AG04450 (cell line): Measurements from ENCODE around the gene ATXN1. TPM values are rescaled to one million over a fixed set of nuclear protein-coding genes. Genes with fewer than 3 reads are reported as not detected.

ENCODE experiments used
- CTCF ChIA-PET: fragments of 300-600, 350-600 bp; formaldehyde crosslinking; extraction: SDS; loops from one replicate; lab custom pipeline; 2022; ENCODE audit warnings: antibody characterized with exemption, inconsistent platforms; lab: Charles Lee
- POLR2A ChIA-PET: fragments of 350-600 bp; formaldehyde crosslinking; extraction: SDS; loops from one replicate; lab custom pipeline; 2021; ENCODE audit warnings: antibody characterized with exemption, inconsistent platforms; lab: Yijun Ruan, JAX
- DNase-seq: peaks from one replicate; pipeline ENCODE4 v3.0.0-alpha.2; 2011; ENCODE audit warnings: low read depth, low spot score
- H3K27ac ChIP-seq: one replicate; pipeline ENCODE4 v1.5.1; 2012; ENCODE audit warnings: low read depth, low read length, control low read depth
- H3K27me3 ChIP-seq: one replicate; pipeline ENCODE4 v1.6.0; 2012; ENCODE audit warnings: low read length; ENCODE audit not compliant: control insufficient read depth, insufficient read depth
- H3K4me3 ChIP-seq: 2 replicates; pipeline ENCODE4 v1.5.1; 2011; ENCODE audit warnings: mild to moderate bottlenecking, low read depth, low read length, control low read depth
- H3K9me3 ChIP-seq: 2 replicates; pipeline ENCODE4 v1.5.1; 2012; ENCODE audit warnings: low read length; ENCODE audit not compliant: control insufficient read depth, insufficient read depth
- polyA plus RNA-seq: library from polyadenylated mRNA; depleted of rRNA; stranded (reverse); fragments of >200 nt; gene quantifications from 2 replicates; pipeline ENCODE4 v1.2.3, GENCODE V29; 2011
- TF ChIP-seq, protein P1 (sequence below): IDR thresholded peaks from 2 replicates; pipeline ENCODE4 v1.5.1; 2011; ENCODE audit warnings: low read depth, low read length, control low read depth, inconsistent platforms

Gene ATXN1
- polyA plus RNA-seq, 1 experiment, result 12.6 TPM

DNA sequence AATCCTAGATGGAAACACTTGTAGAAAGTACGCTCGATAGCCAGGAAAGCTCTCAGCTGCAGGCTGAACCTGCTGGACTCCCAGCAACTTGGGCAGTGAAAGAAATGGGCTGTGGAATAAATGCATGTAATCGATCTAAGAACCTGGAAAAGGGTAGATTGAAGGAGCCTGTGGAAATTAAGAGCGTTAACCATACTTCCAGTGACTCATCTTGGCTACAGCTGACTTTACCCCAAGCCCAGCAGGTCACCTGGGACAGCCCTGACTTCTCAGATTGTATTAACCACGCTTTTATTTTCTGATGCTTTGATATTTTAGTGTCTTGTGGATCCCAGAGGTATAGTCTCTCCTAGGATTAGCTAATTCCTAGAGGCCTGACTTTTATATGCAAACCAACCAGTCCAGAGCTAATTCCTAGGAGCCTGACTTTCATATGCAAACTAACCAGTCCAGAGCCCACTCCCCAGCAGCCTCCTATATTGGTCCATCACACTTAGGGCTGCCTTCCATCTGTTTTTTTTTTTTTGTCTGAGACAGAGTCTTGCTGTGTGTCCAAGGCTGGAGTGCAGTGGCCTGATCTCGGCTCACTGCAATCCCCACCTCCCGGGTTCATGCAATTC lies 436.5 kb downstream of the ATXN1 start:
- Histone ChIP-seq H3K4me3 (no peak overlapping the region), H3K9me3 (peaks cover 11% of the 10 kb centered on the region; the same call in 1 of the 2 replicates), H3K27me3 (no peaks in the 10 kb centered on the region), H3K27ac (no peak overlapping the region)
- POLR2A ChIA-PET, result no interaction called here
- no peak for DNase-seq
- TF ChIP-seq, protein P1, sequence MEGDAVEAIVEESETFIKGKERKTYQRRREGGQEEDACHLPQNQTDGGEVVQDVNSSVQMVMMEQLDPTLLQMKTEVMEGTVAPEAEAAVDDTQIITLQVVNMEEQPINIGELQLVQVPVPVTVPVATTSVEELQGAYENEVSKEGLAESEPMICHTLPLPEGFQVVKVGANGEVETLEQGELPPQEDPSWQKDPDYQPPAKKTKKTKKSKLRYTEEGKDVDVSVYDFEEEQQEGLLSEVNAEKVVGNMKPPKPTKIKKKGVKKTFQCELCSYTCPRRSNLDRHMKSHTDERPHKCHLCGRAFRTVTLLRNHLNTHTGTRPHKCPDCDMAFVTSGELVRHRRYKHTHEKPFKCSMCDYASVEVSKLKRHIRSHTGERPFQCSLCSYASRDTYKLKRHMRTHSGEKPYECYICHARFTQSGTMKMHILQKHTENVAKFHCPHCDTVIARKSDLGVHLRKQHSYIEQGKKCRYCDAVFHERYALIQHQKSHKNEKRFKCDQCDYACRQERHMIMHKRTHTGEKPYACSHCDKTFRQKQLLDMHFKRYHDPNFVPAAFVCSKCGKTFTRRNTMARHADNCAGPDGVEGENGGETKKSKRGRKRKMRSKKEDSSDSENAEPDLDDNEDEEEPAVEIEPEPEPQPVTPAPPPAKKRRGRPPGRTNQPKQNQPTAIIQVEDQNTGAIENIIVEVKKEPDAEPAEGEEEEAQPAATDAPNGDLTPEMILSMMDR, result no peak
- CTCF ChIA-PET, result interaction anchor here (1.1 to 1.8 kb wide), 4 partner anchors 8 to 439 kb away, joined by 3 to 5 read pairs (median 5); no protein-coding TSS in a partner anchor

DNA sequence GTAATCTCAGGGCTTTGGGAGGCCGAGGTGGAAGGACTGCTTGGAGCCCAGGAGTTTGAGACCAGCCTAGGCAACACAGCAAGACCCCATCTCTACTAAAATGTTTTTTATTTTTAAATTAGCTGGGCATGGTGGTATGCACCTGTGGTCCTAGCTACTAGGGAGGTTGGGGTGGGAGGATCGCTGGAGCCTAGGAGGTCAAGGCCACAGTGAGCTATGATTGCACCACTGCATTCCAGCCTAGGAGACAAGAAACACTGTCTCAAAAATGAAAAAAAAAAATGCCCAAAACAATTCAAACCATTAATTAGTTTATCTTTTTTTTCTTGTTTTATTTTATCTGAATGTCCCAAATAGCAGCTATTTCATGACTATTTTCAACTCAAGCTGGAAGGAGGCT lies 437.1 kb downstream of the ATXN1 start:
- H3K27ac ChIP-seq, result no peak overlapping the region
- H3K9me3 ChIP-seq, result peaks cover 11% of the 10 kb centered on the region; the same call in 1 of the 2 replicates
- DNase-seq, result no peak
- POLR2A ChIA-PET, result interaction anchor here (0.6 to 0.7 kb wide), 2 partner anchors 50 to 293 kb away, joined by 3 to 4 read pairs; no protein-coding TSS in a partner anchor
- H3K27me3 ChIP-seq, result no peaks in the 10 kb centered on the region
- CTCF ChIA-PET, result interaction anchor here (0.7 to 1.8 kb wide), 5 partner anchors 7 to 439 kb away, joined by 3 to 5 read pairs (median 5); no protein-coding TSS in a partner anchor
- TF ChIP-seq, protein P1, result no peak
- H3K4me3 ChIP-seq, result no peak overlapping the region

DNA sequence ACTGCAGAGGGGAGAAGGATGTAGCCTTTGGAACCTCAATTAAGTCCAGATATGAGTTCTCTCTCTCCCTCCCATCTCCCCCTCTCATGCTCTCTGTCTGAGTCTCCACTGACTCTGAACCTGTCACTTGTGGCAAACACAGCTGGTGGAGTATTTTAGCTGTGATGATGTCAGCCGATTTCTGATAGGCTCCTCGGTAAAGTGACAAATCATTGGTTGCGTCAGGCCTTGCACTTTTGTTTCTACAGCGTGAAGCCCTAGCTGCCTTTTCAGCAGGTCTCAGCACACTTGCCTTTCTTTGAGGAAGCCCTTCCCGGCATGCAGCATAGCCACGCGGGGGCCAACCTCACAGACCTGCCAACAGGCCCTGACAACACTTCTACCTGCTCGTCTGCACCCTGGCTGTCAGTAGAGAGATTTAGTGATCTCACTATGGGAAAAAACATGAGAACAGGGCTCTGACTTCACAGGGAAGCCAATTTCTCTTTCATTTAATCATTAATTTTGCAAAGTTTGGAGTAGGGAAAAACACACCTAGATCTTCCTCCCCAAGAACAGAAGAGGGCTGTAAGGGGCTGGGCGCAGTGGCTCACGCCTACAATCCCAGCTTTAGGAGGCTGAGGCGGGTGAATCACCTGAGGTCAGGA lies 438.5 kb downstream of the ATXN1 start:
- Histone ChIP-seq H3K27me3 (no peaks in the 10 kb centered on the region), H3K9me3 (peaks cover 11% of the 10 kb centered on the region; the same call in 1 of the 2 replicates), H3K27ac (peak overlapping the region; percentile 87), H3K4me3 (no peak overlapping the region)
- TF ChIP-seq, protein P1, result no peak
- ChIA-PET POLR2A (no interaction called here), CTCF (interaction anchor here (0.6 to 1.8 kb wide), 4 partner anchors 9 to 1832 kb away, joined by 3 to 8 read pairs (median 4); partner anchors contain the start of gene KDM1B)
- peak; percentile 87 for DNase-seq

DNA sequence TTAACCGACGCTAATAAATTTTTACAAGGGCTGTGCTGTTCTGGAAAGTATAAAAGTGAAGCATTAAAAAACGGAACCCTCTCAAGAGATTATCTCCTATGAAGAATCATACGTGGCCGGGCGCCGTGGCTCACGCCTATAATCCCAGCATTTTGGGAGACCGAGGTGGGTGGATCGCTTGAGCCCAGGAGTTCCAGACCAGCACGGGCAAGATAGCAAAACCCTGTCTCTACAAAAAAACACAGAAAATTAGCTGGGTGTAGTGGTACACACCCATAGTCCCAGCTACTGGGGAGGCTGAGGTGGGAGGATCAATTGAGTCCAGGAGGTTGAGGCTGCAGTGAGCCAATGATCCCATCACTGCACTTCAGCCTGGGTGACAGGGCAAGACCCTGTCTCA lies 439.4 kb downstream of the ATXN1 start:
- TF ChIP-seq, protein P1, result no peak
- ChIA-PET CTCF (interaction anchor here (0.6 to 1.6 kb wide), 2 partner anchors 10 to 1833 kb away, joined by 3 to 5 read pairs; partner anchors contain the start of gene KDM1B), POLR2A (no interaction called here)
- Histone ChIP-seq H3K27ac (no peak overlapping the region), H3K4me3 (no peak overlapping the region), H3K27me3 (no peaks in the 10 kb centered on the region), H3K9me3 (peaks cover 6% of the 10 kb centered on the region; the same call in 1 of the 2 replicates)
- no peak for DNase-seq
